Naive thymus-derived CD4-positive, alpha-beta T cell (primary cell): ENCODE results near the gene TRAM2. TPM values are rescaled to one million over a fixed set of nuclear protein-coding genes. Genes with fewer than 3 reads are reported as not detected.
A peak's percentile ranks its signal among the peaks of the same experiment; 100 is the strongest.

ENCODE experiments used
- ATAC-seq: fragments of 150-1000 bp; cut with Tn5 transposase; 2 replicates; pipeline ENCODE4 v1.10.0; 2021; ENCODE audit warnings: mild to moderate bottlenecking, moderate library complexity
- CTCF ChIA-PET: fragments of 350-600 bp; sonication (Branson Sonifier 250); formaldehyde crosslinking; loops from one replicate; lab custom pipeline; 2021; ENCODE audit warnings: antibody characterized with exemption; lab: Charles Lee
- POLR2A ChIA-PET: fragments of 350-600 bp; sonication (Branson Sonifier 250); formaldehyde crosslinking; loops from one replicate; lab custom pipeline; 2021; ENCODE audit warnings: antibody characterized with exemption, inconsistent platforms; lab: Charles Lee
- DNase-seq, 9 donors: peaks; one replicate each; pipeline versions ENCODE4 v3.0.0 to v3.0.0-alpha.2; 2020 to 2022; ENCODE audit warnings: mixed read lengths in 1 of 9
- H3K27ac ChIP-seq: one replicate; pipeline ENCODE4 v1.7.0; 2013; ENCODE audit warnings: mild to moderate bottlenecking, low read depth, low read length, moderate library complexity
- H3K27me3 ChIP-seq, 2 donors: one replicate each; pipeline ENCODE4 v1.7.0; 2013; ENCODE audit warnings: low read length in 2 of 2, mild to moderate bottlenecking in 2 of 2, moderate library complexity in 2 of 2; ENCODE audit not compliant: control insufficient read depth in 2 of 2, insufficient read depth in 2 of 2
- H3K36me3 ChIP-seq, 3 experiments: 1 replicate in 2 of 3; 2 replicates in 1 of 3; pipeline ENCODE4 v1.7.0; 2013; ENCODE audit warnings: low read length in 3 of 3, mild to moderate bottlenecking in 3 of 3, moderate library complexity in 1 of 3; ENCODE audit not compliant: insufficient read depth in 3 of 3, control insufficient read depth in 2 of 3
- H3K4me1 ChIP-seq, 2 donors: one replicate each; pipeline ENCODE4 v1.7.0; 2013; ENCODE audit warnings: low read length in 2 of 2, mild to moderate bottlenecking in 2 of 2, moderate library complexity in 1 of 2; ENCODE audit not compliant: control insufficient read depth in 2 of 2, insufficient read depth in 2 of 2
- H3K4me3 ChIP-seq: 2 replicates; pipeline ENCODE4 v1.7.0; 2013; ENCODE audit warnings: mild to moderate bottlenecking, low read length
- H3K9me3 ChIP-seq, 3 experiments: 1 replicate in 2 of 3; 2 replicates in 1 of 3; pipeline ENCODE4 v1.7.0; 2013; ENCODE audit warnings: low read length in 3 of 3; ENCODE audit not compliant: control insufficient read depth in 2 of 3
- H3K27ac Mint-ChIP-seq, 9 donors: one replicate each; pipeline ENCODE4 v1.8.0; 2020 to 2022; ENCODE audit warnings: mixed read lengths in 9 of 9, mild to moderate bottlenecking in 8 of 9, moderate library complexity in 5 of 9, inconsistent platforms in 2 of 9
- H3K27me3 Mint-ChIP-seq, 5 donors: one replicate each; pipeline ENCODE4 v1.8.0; 2021 to 2022; ENCODE audit warnings: mixed read lengths in 5 of 5, mild to moderate bottlenecking in 1 of 5
- H3K36me3 Mint-ChIP-seq, 5 donors: one replicate each; pipeline ENCODE4 v1.8.0; 2020 to 2022; ENCODE audit warnings: mixed read lengths in 5 of 5, mild to moderate bottlenecking in 3 of 5, inconsistent platforms in 1 of 5
- H3K4me1 Mint-ChIP-seq, 7 donors: one replicate each; pipeline ENCODE4 v1.8.0; 2020 to 2022; ENCODE audit warnings: mixed read lengths in 7 of 7, mild to moderate bottlenecking in 3 of 7, inconsistent platforms in 1 of 7
- H3K4me3 Mint-ChIP-seq, 10 donors: one replicate each; pipeline ENCODE4 v1.8.0; 2020 to 2022; ENCODE audit warnings: mild to moderate bottlenecking in 10 of 10, mixed read lengths in 10 of 10, moderate library complexity in 6 of 10, inconsistent platforms in 2 of 10
- H3K9me3 Mint-ChIP-seq, 11 donors: one replicate each; pipeline ENCODE4 v1.8.0; 2020 to 2022; ENCODE audit warnings: mixed read lengths in 11 of 11, mild to moderate bottlenecking in 4 of 11, inconsistent platforms in 1 of 11, moderate library complexity in 1 of 11
- intact Hi-C, 2 donors: fragments of 100-400 bp; cut with micrococcal nuclease; formaldehyde crosslinking; loops; one replicate each; pipeline ENCODE4 v1.15.1; 2023
- polyA plus RNA-seq, 2 donors: library from polyadenylated mRNA; unstranded; fragments of 300-500 nt; fragmentation: Illumina TruSeq; gene quantifications; one replicate each; pipeline ENCODE4 v1.2.3, GENCODE V29; 2021
- total RNA-seq, 6 experiments: library from RNA in 5 of 6; stranded (reverse) in 5 of 6; gene quantifications; 1 replicate in 5 of 6; 2 replicates in 1 of 6; pipeline ENCODE4 v1.2.3 and lab custom pipeline; 2021 to 2026

TRAM2 gene
- total and polyA plus RNA-seq, 7 experiments from 2014 or later, result 3.2 to 10.9 (median 10.3) TPM

GRCh38 chr6:52550870-52551269, 26.0 kb downstream of the TRAM2 start:
- H3K36me3 ChIP-seq, result no peaks in the 10 kb centered on the region
- no peaks in the 10 kb centered on the region for H3K27me3 ChIP-seq
- H3K27me3 Mint-ChIP-seq, result no peaks in the 10 kb centered on the region
- H3K27ac ChIP-seq, result no peak overlapping the region
- DNase-seq (no peak), ATAC-seq (no peak)
- peaks cover 0 to 19% (median 10%) of the 10 kb centered on the region in 5 donors for H3K36me3 Mint-ChIP-seq
- H3K4me1 Mint-ChIP-seq, result peaks cover 7 to 60% (median 42%) of the 10 kb centered on the region in 7 donors
- no peaks in the 10 kb centered on the region for H3K4me1 ChIP-seq
- H3K9me3 Mint-ChIP-seq, result no peaks in the 10 kb centered on the region
- no peaks in the 10 kb centered on the region for H3K9me3 ChIP-seq
- no peak overlapping the region for H3K4me3 ChIP-seq
- ChIA-PET POLR2A (no interaction called here), CTCF (no interaction called here)
- H3K4me3 Mint-ChIP-seq, result no peak overlapping the region
- intact Hi-C loops, result no loop called here
- H3K27ac Mint-ChIP-seq, result no peak overlapping the region

DNA sequence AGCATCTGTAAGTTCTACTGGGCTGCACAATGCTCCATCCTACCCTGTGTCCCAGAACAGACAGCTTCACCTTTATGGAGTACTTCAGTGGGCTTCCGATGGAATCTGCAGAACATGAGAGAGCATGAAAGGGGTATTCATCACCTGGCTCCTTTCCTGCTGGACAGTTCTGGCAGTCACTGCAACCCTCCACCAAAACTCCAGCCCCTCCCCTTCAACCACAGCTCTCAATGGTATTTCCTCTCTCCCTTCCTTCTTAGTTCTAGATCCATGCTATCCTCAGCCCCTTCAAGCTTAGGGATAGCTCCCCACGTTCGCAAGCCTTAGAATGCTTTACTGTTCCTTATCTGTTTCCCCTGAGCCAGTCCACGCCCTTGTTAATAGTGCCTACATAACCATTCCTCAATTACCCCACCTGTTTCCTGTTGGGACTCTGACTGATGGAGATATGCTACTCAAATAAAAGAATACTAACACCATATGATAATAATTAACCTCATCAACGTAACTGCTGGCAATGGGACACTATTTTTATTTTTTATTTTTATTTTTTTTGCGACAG, 26.8 kb downstream of the TRAM2 start:
- ATAC-seq (no peak), DNase-seq (no peak)
- H3K4me1 Mint-ChIP-seq, result peaks cover 9 to 65% (median 46%) of the 10 kb centered on the region in 7 donors
- Histone ChIP-seq H3K27ac (no peak overlapping the region), H3K4me1 (no peaks in the 10 kb centered on the region), H3K27me3 (no peaks in the 10 kb centered on the region), H3K4me3 (no peak overlapping the region), H3K36me3 (no peaks in the 10 kb centered on the region), H3K9me3 (no peaks in the 10 kb centered on the region)
- intact Hi-C loops, result no loop called here
- no peaks in the 10 kb centered on the region for H3K27me3 Mint-ChIP-seq
- ChIA-PET POLR2A (no interaction called here), CTCF (interaction anchor here (1.1 kb wide), 1 partner anchor 30 kb away, joined by 3 read pairs; no protein-coding TSS in a partner anchor)
- H3K36me3 Mint-ChIP-seq, result peaks cover 0 to 19% (median 10%) of the 10 kb centered on the region in 5 donors
- H3K4me3 Mint-ChIP-seq, result no peak overlapping the region
- H3K9me3 Mint-ChIP-seq, result no peaks in the 10 kb centered on the region
- H3K27ac Mint-ChIP-seq, result no peak overlapping the region

DNA sequence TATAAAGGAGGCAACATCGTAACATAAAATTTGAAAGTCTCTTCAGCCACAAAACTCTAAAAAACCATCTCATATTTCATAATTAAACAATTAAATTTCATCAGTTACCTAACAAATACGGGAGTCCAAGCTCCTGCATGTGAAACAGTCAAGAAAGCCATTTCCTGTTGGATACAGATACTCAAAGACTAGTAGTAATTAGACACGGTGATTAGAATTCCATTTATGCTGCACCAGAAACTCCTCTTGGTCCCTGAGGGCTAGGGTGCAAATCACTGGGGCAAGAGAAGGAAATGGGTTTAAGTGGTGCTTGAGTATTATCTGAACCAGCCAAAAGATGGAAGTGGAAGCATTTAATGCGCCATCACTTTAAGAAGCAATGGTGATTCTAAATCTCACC, 27.4 kb downstream of the TRAM2 start:
- Histone ChIP-seq H3K27ac (no peak overlapping the region), H3K4me1 (no peaks in the 10 kb centered on the region), H3K27me3 (no peaks in the 10 kb centered on the region), H3K4me3 (no peak overlapping the region), H3K36me3 (no peaks in the 10 kb centered on the region), H3K9me3 (no peaks in the 10 kb centered on the region)
- Mint-ChIP-seq H3K27me3 (no peaks in the 10 kb centered on the region), H3K4me3 (no peak overlapping the region), H3K4me1 (peaks cover 10 to 69% (median 48%) of the 10 kb centered on the region in 7 donors), H3K9me3 (no peaks in the 10 kb centered on the region), H3K36me3 (peaks cover 0 to 20% (median 10%) of the 10 kb centered on the region in 5 donors), H3K27ac (peak overlapping the region in 1 of 9 donors; percentile 10)
- ChIA-PET CTCF (interaction anchor here (1.1 kb wide), 1 partner anchor 30 kb away, joined by 3 read pairs; no protein-coding TSS in a partner anchor), POLR2A (no interaction called here)
- intact Hi-C loops, result no loop called here
- ATAC-seq (no peak), DNase-seq (no peak)

DNA sequence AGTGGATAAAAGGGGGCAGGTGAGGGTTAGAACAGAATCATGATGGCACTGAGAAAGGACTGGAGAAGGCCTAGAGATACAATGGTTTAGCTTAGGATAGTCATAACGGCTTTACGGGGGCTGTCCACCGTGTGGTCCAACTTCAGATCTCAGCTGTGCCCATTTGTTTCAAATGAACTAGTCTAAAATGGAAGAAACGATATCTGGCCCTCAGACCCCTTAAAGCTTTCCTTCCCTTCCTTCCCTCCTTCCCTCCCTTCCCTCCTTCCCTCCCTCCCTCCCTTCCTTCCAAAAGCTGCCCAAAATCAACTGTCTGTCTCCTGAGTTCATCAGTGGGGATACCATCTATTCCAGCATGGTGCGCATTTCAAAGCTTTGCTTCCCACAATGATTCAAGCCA, 27.9 kb downstream of the TRAM2 start:
- Histone ChIP-seq H3K27me3 (no peaks in the 10 kb centered on the region), H3K9me3 (no peaks in the 10 kb centered on the region), H3K36me3 (no peaks in the 10 kb centered on the region), H3K4me1 (no peaks in the 10 kb centered on the region), H3K4me3 (no peak overlapping the region), H3K27ac (no peak overlapping the region)
- H3K27ac Mint-ChIP-seq, result no peak overlapping the region
- no peak overlapping the region for H3K4me3 Mint-ChIP-seq
- intact Hi-C loops, result no loop called here
- DNase-seq (no peak), ATAC-seq (no peak)
- no peaks in the 10 kb centered on the region for H3K9me3 Mint-ChIP-seq
- CTCF ChIA-PET, result no interaction called here
- peaks cover 0 to 24% (median 10%) of the 10 kb centered on the region in 5 donors for H3K36me3 Mint-ChIP-seq
- no peaks in the 10 kb centered on the region for H3K27me3 Mint-ChIP-seq
- POLR2A ChIA-PET, result no interaction called here
- peaks cover 13 to 72% (median 50%) of the 10 kb centered on the region in 7 donors for H3K4me1 Mint-ChIP-seq

DNA sequence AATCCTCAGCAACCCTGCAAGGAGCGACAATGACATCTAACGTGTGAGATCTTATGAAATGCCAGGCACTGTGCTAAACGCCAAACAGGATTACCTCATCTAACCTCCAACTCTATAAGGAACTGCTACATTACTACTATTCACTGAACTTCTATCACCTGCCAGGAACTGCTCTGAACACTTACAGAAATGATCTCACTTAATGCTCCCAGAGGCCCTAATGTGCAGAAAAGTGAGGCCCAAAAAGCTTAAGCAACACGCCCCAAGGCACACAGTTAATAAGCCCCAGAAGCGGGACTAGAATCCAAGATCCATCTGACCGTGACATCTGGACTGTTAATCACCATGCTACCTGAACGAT, 28.5 kb downstream of the TRAM2 start:
- Histone ChIP-seq H3K27ac (no peak overlapping the region), H3K4me1 (no peaks in the 10 kb centered on the region), H3K27me3 (no peaks in the 10 kb centered on the region), H3K36me3 (no peaks in the 10 kb centered on the region), H3K9me3 (no peaks in the 10 kb centered on the region), H3K4me3 (no peak overlapping the region)
- intact Hi-C loops, result no loop called here
- peaks cover 13 to 65% (median 44%) of the 10 kb centered on the region in 7 donors for H3K4me1 Mint-ChIP-seq
- H3K4me3 Mint-ChIP-seq, result no peak overlapping the region
- H3K27me3 Mint-ChIP-seq, result no peaks in the 10 kb centered on the region
- POLR2A ChIA-PET, result no interaction called here
- CTCF ChIA-PET, result no interaction called here
- DNase-seq (no peak), ATAC-seq (no peak)
- peaks cover 0 to 26% (median 10%) of the 10 kb centered on the region in 5 donors for H3K36me3 Mint-ChIP-seq
- H3K27ac Mint-ChIP-seq, result no peak overlapping the region
- no peaks in the 10 kb centered on the region for H3K9me3 Mint-ChIP-seq

GRCh38 chr6:52547647-52548352, 29.1 kb downstream of the TRAM2 start:
- H3K4me1 Mint-ChIP-seq, result peaks cover 13 to 60% (median 38%) of the 10 kb centered on the region in 7 donors
- POLR2A ChIA-PET, result no interaction called here
- intact Hi-C loops, result no loop called here

More at GRCh38 chr6:52547647-52548352, 29.1 kb downstream of the TRAM2 start:
- DNase-seq (no peak), ATAC-seq (no peak)
- CTCF ChIA-PET, result no interaction called here
- H3K4me3 Mint-ChIP-seq, result no peak overlapping the region
- H3K27ac Mint-ChIP-seq, result no peak overlapping the region
- H3K4me1 ChIP-seq, result no peaks in the 10 kb centered on the region
- H3K36me3 ChIP-seq, result no peaks in the 10 kb centered on the region
- H3K4me3 ChIP-seq, result no peak overlapping the region
- no peaks in the 10 kb centered on the region for H3K27me3 ChIP-seq
- H3K36me3 Mint-ChIP-seq, result peaks cover 0 to 22% (median 10%) of the 10 kb centered on the region in 5 donors
- no peak overlapping the region for H3K27ac ChIP-seq
- no peaks in the 10 kb centered on the region for H3K9me3 ChIP-seq
- H3K9me3 Mint-ChIP-seq, result no peaks in the 10 kb centered on the region
- no peaks in the 10 kb centered on the region for H3K27me3 Mint-ChIP-seq
